ENCODE data around the gene IFI35. TPM values are rescaled to one million over a fixed set of nuclear protein-coding genes. Genes with fewer than 3 reads are reported as not detected.
A peak's percentile ranks its signal among the peaks of the same experiment; 100 is the strongest.

The IFI35 gene
- total RNA-seq, 2 donors from 2014 or later: 16.2 to 19.5 TPM

DNA sequence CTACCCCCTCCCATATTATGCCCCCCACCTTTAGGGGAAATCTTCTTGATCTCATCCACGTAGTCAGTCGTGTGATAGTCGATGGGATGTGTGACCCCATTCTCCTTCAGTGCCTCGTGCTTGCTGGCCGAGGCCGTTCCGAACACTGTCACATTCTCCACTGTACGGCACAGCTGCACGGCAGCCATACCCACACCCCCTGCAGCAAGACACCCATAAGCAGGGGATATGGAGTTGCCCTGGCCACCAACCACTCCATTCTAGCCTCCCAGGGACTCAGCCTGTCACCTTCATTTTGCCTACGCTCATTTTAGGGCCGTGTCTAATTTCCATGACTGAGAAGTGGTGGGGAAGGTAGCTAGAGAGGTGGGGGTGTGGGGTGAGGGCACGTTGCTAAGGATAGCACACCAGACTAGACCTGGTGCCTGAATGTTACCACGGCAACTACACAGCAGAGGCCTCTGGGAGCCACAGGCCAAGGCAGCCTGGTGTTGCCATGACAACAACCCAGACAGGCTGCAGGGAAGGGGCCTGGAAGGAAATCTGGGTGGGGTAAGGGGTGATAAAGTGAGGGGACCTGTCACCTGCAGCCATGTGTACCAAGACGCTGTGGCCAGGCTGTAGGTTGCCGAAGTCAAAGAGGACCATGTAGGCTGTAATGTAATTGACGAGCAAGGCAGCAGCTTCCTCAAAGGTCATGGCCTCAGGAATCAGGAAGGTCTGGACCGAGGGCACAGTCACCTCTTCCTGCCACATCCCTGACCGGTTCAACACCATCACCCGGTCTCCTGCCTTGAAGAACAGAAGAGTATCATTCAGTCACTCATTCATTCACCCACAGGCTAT lies 11.6 kb downstream of the IFI35 start:
- H3K4me1 ChIP-seq: peaks cover 23% of the 10 kb centered on the region
- no peak overlapping the region for H3K4me3 ChIP-seq
- peak overlapping the region in 1 of 4 donors; percentile 36 for H3K27ac ChIP-seq
- ATAC-seq (no peak), DNase-seq (peak in 3 of 4 donors; percentile 37 to 58 (median 48))
- WGBS, 2 donors: 65 to 73% methylated on average over 19 of the region's 19 CpGs
- intact Hi-C loops (cut with DNase I): loop anchor here (10.0 kb wide), 1 partner anchor 327 kb away; no protein-coding TSS in a partner anchor
- no peaks in the 10 kb centered on the region for H3K9me3 ChIP-seq
- no peak for TF ChIP-seq POLR2A (IDR thresholded peaks at IDR 0.05)
- TF ChIP-seq, protein P1, sequence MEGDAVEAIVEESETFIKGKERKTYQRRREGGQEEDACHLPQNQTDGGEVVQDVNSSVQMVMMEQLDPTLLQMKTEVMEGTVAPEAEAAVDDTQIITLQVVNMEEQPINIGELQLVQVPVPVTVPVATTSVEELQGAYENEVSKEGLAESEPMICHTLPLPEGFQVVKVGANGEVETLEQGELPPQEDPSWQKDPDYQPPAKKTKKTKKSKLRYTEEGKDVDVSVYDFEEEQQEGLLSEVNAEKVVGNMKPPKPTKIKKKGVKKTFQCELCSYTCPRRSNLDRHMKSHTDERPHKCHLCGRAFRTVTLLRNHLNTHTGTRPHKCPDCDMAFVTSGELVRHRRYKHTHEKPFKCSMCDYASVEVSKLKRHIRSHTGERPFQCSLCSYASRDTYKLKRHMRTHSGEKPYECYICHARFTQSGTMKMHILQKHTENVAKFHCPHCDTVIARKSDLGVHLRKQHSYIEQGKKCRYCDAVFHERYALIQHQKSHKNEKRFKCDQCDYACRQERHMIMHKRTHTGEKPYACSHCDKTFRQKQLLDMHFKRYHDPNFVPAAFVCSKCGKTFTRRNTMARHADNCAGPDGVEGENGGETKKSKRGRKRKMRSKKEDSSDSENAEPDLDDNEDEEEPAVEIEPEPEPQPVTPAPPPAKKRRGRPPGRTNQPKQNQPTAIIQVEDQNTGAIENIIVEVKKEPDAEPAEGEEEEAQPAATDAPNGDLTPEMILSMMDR (IDR thresholded peaks at IDR 0.05): no peak
- H3K27me3 ChIP-seq: no peaks in the 10 kb centered on the region
- H3K36me3 ChIP-seq (replicated peaks in 1 of 2; ENCODE audit: insufficient read depth in 1 of 2, low read depth in 2 of 2): no peaks in the 10 kb centered on the region

- H3K27ac ChIP-seq: peak overlapping the region in 1 of 4 donors; percentile 36
Measured at GRCh38 chr17:43018932-43019331, 12.3 kb downstream of the IFI35 start.

DNA sequence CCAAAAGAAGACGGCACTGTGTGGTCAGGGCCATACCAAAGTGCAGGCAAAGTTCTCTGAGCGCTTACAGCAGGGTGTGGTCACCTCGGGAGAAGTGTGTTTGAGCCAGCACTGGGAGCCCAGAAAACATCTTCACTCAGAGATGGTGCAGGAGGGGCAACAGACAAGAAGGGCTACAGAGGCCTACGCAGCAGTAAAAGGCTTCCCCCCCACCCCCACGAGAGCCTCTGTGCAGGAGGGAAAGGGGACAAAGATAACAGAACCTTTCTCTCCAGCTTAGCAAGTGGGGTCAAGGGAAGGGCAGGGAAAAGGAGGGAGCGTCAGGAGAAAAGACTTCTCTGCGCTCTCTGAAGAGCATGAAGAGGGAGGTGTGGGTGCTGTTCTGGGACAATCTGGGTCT lies 12.8 kb downstream of the IFI35 start:
- H3K27ac ChIP-seq: peak overlapping the region in 3 of 4 donors; percentile 21 to 36 (median 34)
- H3K4me1 ChIP-seq: peaks cover 27% of the 10 kb centered on the region
- TF ChIP-seq, protein P1 (IDR thresholded peaks at IDR 0.05): no peak
- no peak for TF ChIP-seq POLR2A (IDR thresholded peaks at IDR 0.05)
- no peaks in the 10 kb centered on the region for H3K9me3 ChIP-seq
- ATAC-seq (no peak), DNase-seq (no peak)
- no peaks in the 10 kb centered on the region for H3K27me3 ChIP-seq
- H3K4me3 ChIP-seq: no peak overlapping the region
- intact Hi-C loops (cut with DNase I): loop anchor here (10.0 kb wide), 1 partner anchor 325 kb away; no protein-coding TSS in a partner anchor
- no peaks in the 10 kb centered on the region for H3K36me3 ChIP-seq (replicated peaks in 1 of 2; ENCODE audit: insufficient read depth in 1 of 2, low read depth in 2 of 2)
- WGBS, 2 donors: 55 to 56% methylated on average over 7 of the region's 7 CpGs

More at GRCh38 chr17:43018932-43019331, 12.3 kb downstream of the IFI35 start:
- TF ChIP-seq, protein P1 (IDR thresholded peaks at IDR 0.05): no peak
- no peak for TF ChIP-seq POLR2A (IDR thresholded peaks at IDR 0.05)
- intact Hi-C loops (cut with DNase I): loop anchor here (10.0 kb wide), 1 partner anchor 326 kb away; no protein-coding TSS in a partner anchor
- Histone ChIP-seq H3K27me3 (no peaks in the 10 kb centered on the region), H3K4me1 (peaks cover 23% of the 10 kb centered on the region), H3K9me3 (no peaks in the 10 kb centered on the region), H3K36me3 (replicated peaks in 1 of 2; ENCODE audit: insufficient read depth in 1 of 2, low read depth in 2 of 2) (no peaks in the 10 kb centered on the region), H3K4me3 (no peak overlapping the region)
- ATAC-seq (no peak), DNase-seq (no peak)
- 35 to 45% methylated on average over 4 of the region's 4 CpGs for WGBS, 2 donors

GRCh38 chr17:43020030-43020621 lies 13.5 kb downstream of the IFI35 start:
- no peaks in the 10 kb centered on the region for H3K9me3 ChIP-seq
- no peaks in the 10 kb centered on the region for H3K27me3 ChIP-seq
- intact Hi-C loops (cut with DNase I): loop anchor here (10.0 kb wide), 2 partner anchors 115 to 295 kb away; no protein-coding TSS in a partner anchor
- H3K36me3 ChIP-seq (replicated peaks in 1 of 2; ENCODE audit: insufficient read depth in 1 of 2, low read depth in 2 of 2): no peaks in the 10 kb centered on the region
- ATAC-seq (no peak), DNase-seq (no peak)
- peak overlapping the region in 3 of 4 donors; percentile 21 to 83 (median 34) for H3K27ac ChIP-seq
- no peak overlapping the region for H3K4me3 ChIP-seq
- peaks cover 31% of the 10 kb centered on the region for H3K4me1 ChIP-seq
- TF ChIP-seq, protein P1 (IDR thresholded peaks at IDR 0.05): no peak
- TF ChIP-seq POLR2A (IDR thresholded peaks at IDR 0.05): no peak
- WGBS, 2 donors: 71 to 72% methylated on average over 6 of the region's 6 CpGs

All from body of pancreas (tissue), 4 donors.